Stimulated activated CD4-positive, alpha-beta T cell treated with anti-CD3 and anti-CD28 coated beads, TNF-alpha, amount 100 ng/mL, for 4 hours (primary cell): ENCODE results near the gene TMEM176B.
"Not testable (repeated sequence)": the region's sequence is repeated elsewhere in the genome, so short reads cannot be mapped to it uniquely, and the experiment has no call there.

ENCODE experiments used
- DNase-seq, 3 experiments: peaks; one replicate each; pipeline ENCODE4 v3.0.0-alpha.2; 2020; ENCODE audit warnings: low read depth in 3 of 3

The TMEM176B gene

DNA sequence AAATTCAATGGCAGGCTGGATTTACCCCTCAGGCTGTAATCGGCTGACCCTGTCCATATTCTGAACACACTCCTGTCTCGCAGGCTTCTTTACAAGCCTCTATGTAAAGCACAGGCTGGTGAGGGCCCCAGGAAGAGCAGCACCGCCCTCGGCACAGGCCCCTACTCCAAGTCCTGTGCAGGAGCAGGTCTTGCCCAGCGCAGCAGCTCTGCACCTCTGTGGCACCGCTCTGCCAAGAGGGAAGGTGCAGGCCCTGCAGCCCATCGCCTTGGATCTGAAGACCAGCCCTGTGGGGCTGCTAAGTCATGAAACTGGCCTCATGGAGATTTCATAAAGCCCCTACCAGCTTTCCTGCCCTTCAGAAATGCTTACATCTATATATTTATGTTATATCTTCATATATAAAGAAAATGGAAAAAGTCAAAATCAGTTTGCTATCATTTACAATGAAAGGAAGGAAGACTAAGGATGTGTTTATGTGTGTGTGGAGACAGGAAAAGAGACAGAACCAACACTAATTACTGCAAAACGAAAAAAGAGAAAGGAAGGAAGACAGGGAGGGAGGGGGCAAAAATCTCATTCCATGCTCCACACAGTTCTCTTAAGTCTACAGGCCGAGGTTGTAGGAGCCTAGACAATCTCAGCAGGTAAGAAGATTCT, 9.6 kb downstream of the TMEM176B start:
- DNase-seq: no peak

DNA sequence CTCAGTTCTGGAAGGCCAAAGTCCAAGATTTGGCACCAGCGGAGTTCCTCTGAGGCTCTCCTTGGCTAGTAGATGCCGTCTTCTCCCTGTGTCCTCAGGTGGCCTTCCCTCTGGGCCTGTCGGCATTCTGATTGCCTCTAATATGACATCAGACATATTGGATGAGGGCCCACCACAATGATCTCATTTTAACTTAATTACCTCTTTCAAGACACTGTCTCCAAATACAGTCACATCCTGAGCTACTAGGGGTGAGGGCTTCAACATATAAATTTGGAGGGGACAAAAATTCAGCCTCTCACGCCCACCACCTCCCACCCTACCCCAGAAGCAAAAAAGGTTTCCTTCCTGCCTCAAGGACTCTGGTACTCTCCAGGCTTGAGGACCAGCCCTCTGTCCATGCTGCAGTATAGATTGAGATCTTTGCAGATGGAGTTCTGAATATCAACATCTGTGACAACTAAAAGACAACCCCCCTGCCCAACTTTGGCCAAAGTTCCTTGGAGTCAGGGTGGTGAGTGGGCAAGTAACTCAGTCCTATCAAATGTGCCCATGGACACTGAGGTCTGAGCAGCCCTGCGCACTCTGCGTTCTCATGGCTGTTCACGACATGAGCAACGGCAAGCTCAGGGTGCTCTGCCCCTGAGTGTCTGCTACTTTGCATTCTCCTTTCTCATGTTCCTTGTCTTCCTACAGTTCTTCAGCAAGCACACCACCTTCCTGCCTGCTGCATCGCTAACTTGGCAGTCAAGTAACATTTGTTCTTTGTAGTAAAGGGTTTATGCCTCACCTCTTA, 11.5 kb downstream of the TMEM176B start:
- no peak for DNase-seq

DNA sequence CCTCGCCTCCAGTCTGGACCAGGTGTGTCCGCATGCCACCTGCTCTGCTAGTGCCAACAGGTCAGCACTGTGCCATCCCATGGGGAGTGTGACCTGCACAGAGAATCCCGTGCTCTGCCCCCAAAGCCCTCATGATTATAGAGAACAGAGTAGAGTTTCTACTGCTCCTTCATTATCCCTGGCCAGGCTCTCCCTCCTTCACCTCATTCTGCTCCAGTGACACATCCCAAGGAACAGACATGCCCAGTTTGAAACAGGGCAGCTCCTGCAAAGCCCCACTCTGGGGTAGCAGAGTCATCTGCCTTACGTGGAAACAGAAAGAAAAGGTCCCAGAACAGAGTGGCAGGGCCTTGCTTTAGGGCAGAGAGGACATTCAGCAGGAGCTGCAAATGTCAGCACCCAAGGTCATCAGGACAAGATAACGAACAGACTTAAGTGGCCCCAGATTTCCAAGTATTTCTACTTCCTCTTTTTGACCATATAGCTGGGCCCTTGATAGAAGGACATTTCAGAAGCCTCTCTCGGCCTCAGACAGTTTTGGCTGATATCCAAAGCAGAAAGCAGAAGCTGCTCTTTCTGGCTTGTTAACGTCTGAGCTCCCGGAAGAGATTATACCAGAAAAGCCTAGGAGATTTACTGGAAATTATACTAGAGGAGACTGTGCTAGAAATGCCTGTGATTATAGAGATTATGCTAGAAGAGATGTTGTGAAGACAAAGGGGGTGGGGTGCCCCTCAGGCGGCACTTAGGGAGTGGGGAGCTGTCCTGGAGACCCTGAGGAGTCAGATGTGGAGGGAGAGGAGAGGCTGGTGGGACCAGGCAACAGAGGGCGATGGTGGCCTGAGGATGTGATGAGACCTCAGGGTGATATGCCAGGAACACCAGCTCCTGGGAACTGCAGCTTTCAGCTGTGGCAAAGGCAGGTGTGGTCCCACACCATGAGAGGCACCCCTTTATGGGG, 12.6 kb downstream of the TMEM176B start:
- no peak for DNase-seq

DNA sequence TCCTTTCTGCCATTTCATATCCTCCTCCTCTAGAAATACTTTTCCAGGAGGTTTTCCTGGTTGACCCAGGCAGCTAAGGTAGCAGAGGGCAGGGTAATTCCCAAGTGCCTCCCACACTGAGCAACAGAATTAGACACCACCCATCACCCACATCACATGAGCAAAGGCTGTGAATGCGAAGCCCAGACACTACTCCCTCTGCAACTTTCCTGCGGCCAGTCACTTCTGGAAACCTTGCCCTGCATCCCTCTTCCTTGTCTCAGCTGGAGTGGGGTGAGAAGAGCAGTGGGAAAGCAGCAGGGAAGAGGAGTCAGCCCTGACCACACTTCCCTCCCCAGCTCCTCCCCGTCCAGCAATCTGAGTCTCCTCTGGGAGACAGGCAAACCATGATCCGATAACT, 15.2 kb downstream of the TMEM176B start:
- no peak for DNase-seq

DNA sequence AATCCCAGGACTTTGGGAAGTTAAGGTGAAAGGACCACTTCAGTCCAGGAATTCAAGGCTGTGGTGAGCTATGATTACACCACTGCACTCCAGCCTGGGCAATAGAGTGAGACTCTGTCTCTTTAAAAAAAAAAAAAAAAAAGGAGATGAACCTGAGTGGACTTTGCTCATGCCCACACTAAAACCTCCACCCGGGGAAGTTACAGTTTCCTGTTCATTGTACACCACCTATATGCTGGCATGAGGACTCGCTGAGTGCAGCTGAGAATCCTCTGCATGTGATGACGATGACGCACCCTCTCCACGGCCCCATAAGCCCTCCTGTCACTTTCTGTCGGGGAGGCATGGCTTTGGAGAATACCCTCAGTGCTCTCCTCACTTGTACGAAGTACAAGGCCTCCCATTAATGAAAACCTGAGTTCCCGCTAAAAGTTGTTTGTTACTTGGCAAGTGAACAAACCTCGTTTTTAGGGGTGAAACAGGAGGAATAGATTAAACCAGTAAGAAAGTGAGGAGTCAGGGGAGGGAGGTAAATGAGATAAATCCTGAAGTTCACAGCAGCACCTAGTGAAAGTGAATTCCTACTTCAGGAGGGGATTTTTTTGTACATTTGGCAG, 15.9 kb downstream of the TMEM176B start:
- no peak for DNase-seq

DNA sequence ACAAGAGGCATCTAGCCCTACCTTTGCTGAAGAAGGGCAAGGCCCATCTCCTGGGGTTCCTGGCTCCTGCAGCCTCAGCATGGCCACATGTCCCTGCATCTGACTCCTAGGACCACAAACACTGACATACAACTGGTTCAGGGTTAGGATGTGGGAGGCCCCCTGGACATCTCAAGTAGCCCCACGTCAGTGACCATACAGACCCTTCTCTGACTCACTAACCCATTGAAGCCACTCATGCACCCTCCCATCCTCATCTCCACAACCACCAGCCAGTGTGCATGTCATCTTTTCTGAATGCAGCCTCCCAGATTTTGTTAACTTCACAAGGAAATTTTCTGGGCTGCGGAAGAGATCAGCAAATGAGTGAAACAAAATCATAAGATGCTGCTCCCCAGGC, 18.2 kb downstream of the TMEM176B start:
- DNase-seq: no peak

DNA sequence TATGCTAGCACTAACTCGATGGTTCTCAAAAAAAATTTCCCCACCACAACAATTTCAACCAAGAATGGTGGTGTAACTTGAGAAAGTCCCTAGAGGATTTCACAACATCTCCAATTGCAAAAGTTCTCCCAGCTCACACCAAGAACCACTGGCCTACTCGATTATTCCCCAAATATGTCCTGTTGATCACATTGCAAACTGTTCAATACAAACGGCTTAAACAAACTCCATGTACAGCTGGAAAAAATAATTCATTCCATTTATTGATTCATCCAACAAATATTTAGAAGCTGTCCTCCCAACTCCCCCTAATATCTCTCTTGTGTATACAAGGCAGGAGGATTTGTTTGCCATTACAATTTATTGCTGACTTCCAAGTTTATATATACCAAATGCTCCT, 19.1 kb downstream of the TMEM176B start:
- no peak for DNase-seq

DNA sequence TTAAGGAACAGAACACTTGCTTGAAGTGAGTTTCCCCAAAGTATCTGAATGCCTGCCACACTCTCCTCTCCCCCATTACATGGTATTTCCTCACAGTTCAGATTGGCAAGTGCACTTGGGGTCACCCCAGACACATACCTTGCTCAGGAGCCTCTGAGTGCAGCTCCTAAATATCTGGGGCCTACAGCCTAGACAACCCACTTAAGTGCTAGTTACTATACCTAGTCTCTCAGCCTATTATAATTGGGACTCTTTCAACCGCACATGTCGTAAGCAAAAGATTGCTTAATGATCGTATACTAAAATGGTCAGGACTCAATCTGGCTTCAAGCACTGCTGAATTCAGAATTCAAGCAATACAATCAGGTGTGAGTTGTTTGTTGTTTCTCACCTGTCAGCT, 19.9 kb downstream of the TMEM176B start:
- no peak for DNase-seq

DNA sequence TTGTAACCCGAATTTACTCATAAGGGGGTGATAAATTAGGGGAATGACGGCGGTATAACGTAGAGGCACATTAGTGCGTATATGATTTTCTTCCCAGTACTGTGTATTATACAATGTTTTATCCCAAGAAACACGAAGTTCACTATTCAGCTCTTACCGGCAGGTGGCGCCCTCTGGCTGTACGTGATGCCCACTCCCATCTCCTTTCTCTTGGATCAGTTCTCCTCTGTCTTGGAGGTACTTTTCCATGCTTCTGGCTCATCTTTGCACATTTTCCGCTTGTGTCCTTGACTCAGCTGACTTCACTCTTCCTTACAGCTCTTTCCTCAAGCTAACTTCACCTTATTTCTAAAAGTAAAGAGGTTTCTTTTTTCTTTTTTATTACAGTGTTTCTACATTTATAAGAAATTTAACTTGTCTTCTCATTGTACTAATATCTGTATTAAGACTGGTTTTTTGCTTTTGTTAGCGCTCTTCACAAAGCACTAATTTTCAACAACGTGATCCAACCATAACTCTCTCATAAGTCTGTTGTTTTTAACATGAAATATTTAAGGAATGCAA, 21.3 kb downstream of the TMEM176B start:
- DNase-seq: peak; percentile 31 to 61 (median 60)

DNA sequence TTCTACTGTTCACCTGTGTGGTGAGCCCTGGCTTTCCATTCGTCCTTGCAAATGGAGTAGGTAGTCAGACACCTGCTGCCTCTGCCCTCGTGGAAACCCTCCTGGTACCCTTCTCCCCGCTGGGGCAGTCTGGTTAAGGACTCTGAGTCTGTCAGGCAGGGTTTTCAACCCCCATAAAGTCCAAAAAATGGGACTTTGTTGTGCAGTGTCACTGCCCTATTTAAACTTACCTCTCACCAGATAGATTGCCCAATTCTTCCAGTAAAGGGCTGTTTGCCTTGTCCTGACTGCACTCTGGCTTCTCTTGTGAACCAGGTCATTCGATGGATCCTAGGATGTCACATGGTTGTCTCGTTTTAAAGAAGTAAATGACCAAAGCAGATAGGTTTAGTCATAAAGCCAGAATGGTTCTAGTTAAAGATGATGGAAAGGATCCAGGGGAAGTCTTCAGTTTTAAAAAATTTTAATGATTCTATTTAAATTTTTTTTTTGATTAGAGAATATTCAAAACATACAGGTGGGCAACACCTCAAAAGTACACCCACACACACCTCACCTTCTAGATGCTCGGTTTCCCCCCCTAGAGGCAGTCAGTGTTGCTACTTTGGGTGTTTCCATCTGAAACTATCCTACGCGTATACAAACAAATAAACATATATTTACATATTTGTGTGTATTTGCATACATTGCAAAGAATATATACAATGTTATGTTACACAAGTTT, 22.0 kb downstream of the TMEM176B start:
- DNase-seq: no peak

DNA sequence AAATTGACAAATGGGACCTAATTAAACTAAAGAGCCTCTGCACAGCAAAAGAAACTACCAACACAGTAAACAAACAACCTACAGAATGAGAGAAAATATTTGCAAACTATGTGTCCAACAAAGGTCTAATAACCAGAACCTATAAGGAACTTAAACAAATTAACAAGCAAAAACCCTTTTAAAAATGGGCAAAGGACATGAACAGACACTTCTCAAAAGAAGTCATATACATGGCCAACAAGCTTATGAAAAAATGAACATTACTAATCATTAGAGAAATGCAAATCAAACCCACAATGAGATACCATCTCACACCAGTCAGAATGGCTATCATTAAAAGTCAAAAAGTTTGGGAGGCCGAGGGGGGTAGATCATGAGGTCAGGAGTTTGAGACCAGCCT, 26.0 kb downstream of the TMEM176B start:
- not testable (repeated sequence) for DNase-seq

DNA sequence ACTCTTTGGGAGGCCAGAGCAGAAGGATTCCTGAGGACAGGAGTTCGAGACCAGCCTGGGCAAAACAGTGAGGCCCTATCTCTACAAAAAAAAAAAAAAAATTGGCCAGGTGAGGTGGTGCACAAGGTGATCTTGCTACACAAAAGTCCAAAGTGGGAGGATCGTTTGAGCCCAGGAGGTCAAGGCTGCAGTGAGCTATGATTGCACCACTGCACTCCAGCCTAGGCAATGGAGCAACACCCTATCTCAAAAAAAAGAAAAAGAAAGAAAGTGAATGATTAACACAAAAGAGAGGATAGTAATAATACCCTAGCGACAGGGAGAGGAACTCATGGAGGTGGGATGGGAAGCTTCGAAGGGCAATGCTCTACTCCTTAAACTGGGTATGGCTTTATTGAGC, 30.4 kb downstream of the TMEM176B start:
- DNase-seq: no peak

DNA sequence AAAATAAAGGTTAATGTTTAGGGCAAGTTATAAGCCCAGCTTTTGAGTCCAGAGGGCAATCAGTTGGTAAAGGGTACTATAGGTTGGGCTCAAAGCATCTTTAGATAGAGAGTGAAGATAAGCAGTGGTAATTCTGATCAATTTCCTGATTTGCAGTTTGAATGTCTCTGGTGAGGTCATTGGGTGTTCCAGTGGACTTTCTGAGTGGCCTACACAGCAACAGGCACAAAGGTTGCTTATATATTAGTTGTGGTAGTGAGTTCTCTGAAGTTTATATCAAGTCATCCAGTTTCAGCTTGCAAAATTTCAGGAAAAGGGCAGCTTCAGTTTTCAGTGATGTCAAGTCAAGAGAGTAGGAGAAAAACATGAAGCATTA, 33.8 kb downstream of the TMEM176B start:
- DNase-seq: no peak

DNA sequence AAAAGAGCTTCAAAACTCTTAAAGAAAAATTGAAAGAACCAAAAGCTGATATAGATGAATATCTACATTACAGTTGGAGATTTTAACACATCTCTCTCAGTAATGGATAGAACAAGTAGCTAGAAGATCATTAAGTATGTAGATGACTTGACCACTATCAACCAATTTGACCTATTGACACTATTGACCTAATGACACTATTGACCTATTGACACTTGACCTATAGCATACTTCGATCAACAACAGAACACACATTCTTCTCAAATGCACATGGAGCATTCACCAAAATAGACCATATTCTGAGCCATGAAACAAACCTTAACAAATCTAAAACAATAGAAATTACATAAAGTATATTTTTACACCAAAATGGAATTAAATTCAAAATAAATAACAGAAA, 40.7 kb downstream of the TMEM176B start:
- no peak for DNase-seq

DNA sequence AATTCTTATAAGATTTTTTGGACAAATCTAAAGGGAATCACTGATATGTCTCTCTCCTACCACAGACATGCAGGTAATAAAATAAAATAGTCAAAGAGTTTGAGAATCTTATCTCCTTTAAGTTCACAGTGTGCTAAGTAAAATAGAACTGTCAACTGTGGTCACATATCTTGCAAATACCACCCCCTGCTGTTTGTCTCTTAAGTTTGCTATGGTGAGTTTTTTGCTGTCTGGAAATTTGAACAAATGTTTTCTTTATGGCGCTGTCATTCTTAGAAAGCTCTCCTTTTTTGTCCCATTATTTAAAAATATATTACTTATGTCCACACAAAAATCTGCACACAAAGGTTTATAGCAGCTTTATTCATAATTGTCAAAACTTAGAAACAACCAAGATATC, 43.3 kb downstream of the TMEM176B start:
- DNase-seq: no peak

DNA sequence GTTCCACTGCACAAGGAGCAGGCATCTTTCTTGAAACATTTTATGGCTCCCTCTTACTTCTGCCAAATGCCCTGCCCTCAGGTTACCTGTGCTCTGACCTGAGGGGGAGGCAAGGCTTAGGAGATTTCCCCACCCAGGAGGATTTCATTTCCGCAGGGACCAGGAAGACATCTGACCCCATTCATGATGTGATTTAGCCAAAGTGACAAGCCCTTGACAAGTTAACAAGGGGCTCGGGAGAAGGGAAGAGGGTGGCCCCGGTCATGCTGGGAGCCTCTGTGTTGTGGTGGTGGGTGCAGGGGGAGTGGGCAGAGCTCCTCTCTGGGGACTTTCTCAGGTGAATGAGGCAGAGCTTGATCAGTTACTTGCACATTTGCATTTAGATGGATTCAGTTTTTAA, 44.0 kb downstream of the TMEM176B start:
- no peak for DNase-seq

DNA sequence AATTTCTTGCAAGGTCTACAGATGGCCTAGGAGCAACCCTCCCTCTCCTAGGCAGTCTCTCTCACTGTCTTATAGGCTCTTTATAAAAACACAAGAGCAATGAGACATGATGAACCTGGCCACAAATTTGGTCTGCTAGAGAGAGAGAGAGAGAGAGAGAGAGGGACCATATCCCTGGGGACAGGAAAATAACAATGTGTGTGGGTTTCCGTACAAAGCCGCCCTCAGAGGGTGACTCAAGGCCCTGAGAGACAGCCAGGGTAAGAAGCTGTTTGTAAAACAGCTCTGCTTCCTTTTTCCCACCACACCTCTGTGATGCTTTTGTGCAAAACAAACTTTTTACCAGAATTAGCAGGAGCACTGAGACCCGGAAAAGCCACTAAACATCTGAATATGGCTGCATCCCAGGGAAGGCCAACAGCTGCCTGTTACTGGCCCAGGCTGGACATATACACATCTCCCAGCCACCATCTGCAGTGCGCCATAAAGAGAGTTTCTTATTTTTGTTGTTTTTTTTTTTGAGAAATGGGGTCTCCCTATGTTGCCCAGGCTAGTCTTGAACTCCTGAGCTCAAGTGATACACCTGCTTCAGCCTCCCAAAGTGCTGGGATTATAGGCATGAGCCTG, 44.6 kb downstream of the TMEM176B start:
- peak in 1 of 3 experiments; percentile 60 for DNase-seq

DNA sequence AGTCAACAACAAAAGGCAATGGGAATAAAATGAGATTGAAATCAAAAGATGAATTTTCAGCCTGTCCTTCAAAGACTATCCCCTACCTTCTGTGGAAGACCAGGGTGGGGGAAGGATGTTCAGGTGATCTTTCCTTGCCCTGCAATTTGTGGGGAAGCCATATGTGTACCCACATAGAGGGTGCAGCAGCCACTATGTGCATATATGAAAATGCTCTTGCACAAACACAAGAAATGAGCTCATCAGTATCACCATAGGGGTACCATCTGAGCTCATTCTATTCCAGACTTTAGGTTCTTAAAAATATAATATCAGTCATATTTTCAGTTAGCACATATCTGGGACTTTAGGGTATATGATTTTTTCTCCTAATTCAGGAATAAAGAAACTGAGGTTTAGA, 45.2 kb downstream of the TMEM176B start:
- no peak for DNase-seq

DNA sequence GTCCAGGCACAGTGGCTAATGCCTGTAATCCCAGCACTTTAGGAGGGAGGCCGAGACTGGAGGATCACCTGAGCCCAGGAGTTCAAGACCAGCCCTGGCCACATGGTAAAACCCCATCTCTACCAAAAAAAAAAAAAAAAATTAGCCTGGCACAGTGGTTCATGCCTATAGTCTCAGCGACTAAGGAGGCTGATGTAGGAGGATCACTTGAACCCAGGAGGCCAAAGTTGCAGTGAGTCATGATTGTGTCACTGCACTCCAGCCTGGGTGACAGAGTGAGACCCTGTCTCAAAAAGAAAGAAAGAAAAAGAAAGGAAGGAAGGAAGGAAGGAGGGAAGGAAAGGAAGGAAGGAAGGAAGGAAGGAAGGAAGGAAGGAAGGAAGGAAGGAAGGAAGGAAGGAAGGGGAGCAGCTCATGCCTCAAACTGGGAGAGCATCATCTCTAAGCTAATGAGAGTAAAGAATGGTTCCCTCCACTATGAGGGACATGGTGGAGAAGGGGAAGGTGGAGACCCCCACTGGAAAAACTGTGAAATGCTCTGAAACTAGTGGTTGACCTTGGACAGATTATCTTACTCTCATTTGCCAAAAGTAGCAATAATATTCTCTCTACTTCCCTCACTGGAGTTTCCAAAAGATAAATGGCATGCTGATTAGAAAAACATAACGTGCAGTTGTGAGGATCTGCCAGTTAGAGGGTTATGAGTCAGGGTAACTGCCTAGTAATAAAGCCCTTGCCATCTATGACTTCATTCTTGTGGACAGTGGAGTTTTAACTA, 46.1 kb downstream of the TMEM176B start:
- DNase-seq: no peak

DNA sequence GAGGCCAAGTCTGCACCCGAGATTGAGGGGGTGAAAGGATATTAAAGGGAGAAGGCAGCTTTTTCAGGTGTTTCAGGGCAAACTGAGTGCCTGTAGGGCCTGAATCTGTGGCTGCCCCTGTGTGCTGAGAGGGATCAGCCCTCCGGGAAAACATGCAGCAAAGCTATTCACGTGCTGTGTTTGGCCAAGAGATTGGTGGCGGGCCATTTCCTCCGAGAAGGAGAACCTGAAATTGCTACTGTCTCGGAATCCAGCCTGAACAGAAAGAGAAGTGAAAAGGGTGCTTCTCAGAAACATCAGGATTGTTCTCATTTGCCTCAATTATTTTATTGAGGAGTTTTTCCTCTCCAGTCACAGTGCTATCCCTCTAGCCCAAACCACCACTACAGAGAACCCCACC, 46.9 kb downstream of the TMEM176B start:
- DNase-seq: no peak
